Mucosa of descending colon (tissue), 3 donors: Measurements from ENCODE around the gene OSCP1. TPM values are rescaled to one million over a fixed set of nuclear protein-coding genes. Genes with fewer than 3 reads are reported as not detected.

Experiments used
- ATAC-seq: fragments of 200-7000 bp; cut with Tn5 transposase; one replicate; pipeline ENCODE4 v1.9.1; 2020; ENCODE audit warnings: mild to moderate bottlenecking, moderate library complexity
- DNase-seq, 3 donors: peaks; one replicate each; pipeline ENCODE4 v3.0.0-alpha.2; 2020
- H3K36me3 ChIP-seq: fragments of 200-600 bp; one replicate; pipeline ENCODE4 v1.8.0; 2021; ENCODE audit warnings: low read depth, mild to moderate bottlenecking
- H3K4me1 ChIP-seq: fragments of 200-600 bp; one replicate; pipeline ENCODE4 v1.8.0; 2021; ENCODE audit warnings: low read depth, mild to moderate bottlenecking
- H3K4me3 ChIP-seq: fragments of 200-600 bp; one replicate; pipeline ENCODE4 v1.8.0; 2021; ENCODE audit warnings: mild to moderate bottlenecking
- H3K9me3 ChIP-seq: fragments of 200-600 bp; one replicate; pipeline ENCODE4 v1.8.0; 2021; ENCODE audit warnings: mild to moderate bottlenecking
- intact Hi-C, 2 donors: fragments of 100-400 bp; cut with DNase I in 1 of 2; cut with micrococcal nuclease in 1 of 2; formaldehyde crosslinking; loops; one replicate each; pipeline versions ENCODE4 v1.11.0 to v1.11.1; 2022; cut with DNase I, micrococcal nuclease
- total RNA-seq, 3 donors: library from RNA; stranded (reverse); fragmentation: NEBNext Ultra II Directional in 2 of 3; extraction: Animal tissue kit (Norgen Biotek cat#: 25700) in 2 of 3; gene quantifications; one replicate each; pipeline versions ENCODE4 v1.2.1 to v1.2.4, GENCODE V29; 2021 to 2023
- TF ChIP-seq, protein P1 (sequence below): fragments of 200-600 bp; IDR thresholded peaks from one replicate; pipeline ENCODE4 v1.8.0; 2022; ENCODE audit warnings: antibody characterized with exemption, mild to moderate bottlenecking
- donor health status: DM: no; HTN: no; CAD: no; lungs with moderate emphysema.
- donor health status: DM: no; HTN: no; CAD: no.
- donor health status: DM: no; HTN: yes; CAD: no.

OSCP1 gene
- total RNA-seq, 3 donors from 2014 or later, result 2.5 to 8.4 (median 3.7) TPM

- DNase-seq, result no peak
- Histone ChIP-seq H3K9me3 (no peaks in the 10 kb centered on the region), H3K36me3 (no peaks in the 10 kb centered on the region), H3K4me3 (no peak overlapping the region), H3K4me1 (no peaks in the 10 kb centered on the region)
- TF ChIP-seq, protein P1, sequence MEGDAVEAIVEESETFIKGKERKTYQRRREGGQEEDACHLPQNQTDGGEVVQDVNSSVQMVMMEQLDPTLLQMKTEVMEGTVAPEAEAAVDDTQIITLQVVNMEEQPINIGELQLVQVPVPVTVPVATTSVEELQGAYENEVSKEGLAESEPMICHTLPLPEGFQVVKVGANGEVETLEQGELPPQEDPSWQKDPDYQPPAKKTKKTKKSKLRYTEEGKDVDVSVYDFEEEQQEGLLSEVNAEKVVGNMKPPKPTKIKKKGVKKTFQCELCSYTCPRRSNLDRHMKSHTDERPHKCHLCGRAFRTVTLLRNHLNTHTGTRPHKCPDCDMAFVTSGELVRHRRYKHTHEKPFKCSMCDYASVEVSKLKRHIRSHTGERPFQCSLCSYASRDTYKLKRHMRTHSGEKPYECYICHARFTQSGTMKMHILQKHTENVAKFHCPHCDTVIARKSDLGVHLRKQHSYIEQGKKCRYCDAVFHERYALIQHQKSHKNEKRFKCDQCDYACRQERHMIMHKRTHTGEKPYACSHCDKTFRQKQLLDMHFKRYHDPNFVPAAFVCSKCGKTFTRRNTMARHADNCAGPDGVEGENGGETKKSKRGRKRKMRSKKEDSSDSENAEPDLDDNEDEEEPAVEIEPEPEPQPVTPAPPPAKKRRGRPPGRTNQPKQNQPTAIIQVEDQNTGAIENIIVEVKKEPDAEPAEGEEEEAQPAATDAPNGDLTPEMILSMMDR, result no peak
- no peak for ATAC-seq
- intact Hi-C loops, result no loop called here
Observed at GRCh38 chr1:36475910-36476604, 25.8 kb upstream of the OSCP1 start.

DNA sequence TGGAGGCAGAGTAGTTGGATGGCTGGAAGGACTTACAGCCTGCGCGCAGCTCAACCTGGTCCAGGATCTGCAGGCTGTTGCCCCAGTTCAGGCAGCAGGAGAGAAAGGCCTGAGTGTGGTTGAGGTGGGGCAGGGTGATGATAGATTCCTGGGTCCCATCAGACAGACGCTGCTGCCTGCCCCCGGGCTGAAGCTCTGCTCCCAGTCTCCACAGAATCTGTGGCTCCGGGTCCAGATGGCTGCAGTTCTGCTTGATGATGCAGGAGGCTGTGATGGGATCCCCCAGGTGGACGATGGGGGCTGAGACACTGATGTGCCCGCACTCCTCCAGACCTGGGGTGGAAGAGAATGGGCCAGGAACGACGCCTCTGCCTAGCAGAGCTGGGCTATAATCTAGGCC is 25.1 kb upstream of the OSCP1 start:
- TF ChIP-seq, protein P1, result no peak
- no peaks in the 10 kb centered on the region for H3K36me3 ChIP-seq
- H3K9me3 ChIP-seq, result no peaks in the 10 kb centered on the region
- ATAC-seq (no peak), DNase-seq (no peak)
- no peak overlapping the region for H3K4me3 ChIP-seq
- no peaks in the 10 kb centered on the region for H3K4me1 ChIP-seq
- intact Hi-C loops, result no loop called here

GRCh38 chr1:36472656-36473055 is 22.4 kb upstream of the OSCP1 start:
- TF ChIP-seq, protein P1, result no peak
- ATAC-seq, result no peak
- Histone ChIP-seq H3K4me3 (no peak overlapping the region), H3K9me3 (no peaks in the 10 kb centered on the region), H3K4me1 (no peaks in the 10 kb centered on the region), H3K36me3 (no peaks in the 10 kb centered on the region)
- intact Hi-C loops, result no loop called here
- no peak for DNase-seq

DNA sequence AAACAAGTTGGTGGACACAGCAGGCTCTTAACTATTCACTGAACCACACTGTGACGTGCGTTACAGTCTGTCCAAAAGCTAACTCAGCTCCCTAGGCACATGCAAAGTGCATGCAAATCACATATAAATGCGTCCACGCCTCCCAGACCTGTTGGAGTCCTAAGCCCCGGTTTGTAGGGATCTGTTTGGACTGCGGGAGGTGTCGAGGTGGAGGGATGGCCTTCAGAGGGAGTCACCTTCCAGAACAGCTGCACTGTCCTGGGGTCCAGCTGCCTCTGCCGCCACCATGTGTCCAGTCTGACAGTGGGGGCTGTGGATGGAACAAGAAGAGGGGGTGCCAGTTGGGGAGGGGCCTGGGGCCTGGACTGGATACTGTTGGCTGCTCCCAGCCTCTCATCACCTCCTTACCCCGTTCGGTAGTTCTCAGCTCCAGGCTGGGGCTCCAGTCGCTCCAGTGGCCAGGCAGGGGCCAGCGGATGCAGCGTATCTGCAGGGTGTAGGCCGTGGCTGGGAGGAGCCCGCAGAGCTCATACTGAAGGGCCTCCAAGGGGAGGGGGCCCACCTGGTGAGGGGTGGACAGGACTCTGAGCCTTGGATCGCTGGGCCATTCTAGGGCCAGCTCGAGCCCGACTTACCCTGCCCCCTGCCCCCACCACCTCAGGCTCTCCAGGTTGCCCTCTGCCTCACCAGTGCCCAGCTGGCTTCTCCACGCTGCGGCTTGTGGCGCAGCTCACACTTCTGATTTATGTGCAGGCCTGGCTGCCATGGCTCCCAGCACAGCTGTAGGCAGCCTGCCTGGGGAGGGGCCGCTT is 21.8 kb upstream of the OSCP1 start:
- DNase-seq (no peak), ATAC-seq (no peak)
- Histone ChIP-seq H3K36me3 (no peaks in the 10 kb centered on the region), H3K9me3 (no peaks in the 10 kb centered on the region), H3K4me1 (no peaks in the 10 kb centered on the region), H3K4me3 (no peak overlapping the region)
- TF ChIP-seq, protein P1, result no peak
- intact Hi-C loops, result no loop called here

DNA sequence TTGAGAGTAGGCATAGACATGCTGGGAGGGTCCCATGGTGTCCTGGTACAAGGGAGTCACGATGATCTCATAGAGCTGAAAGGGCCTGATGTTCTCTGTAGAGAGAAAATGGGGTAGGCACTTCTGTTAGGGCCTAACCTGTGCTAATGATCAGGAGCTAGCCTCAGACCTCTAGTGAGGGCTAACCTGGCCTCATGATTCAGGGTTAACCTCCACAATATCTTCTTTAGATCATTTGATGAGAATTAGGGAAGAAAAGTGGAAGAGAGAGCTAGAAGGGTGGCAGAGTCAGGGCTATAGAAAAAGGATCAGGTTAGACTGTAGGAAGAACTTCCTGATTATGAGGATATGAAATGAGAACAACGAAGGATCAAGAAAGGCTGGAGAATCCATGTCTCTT is 18.9 kb upstream of the OSCP1 start:
- ATAC-seq (no peak), DNase-seq (no peak)
- intact Hi-C loops, result no loop called here
- Histone ChIP-seq H3K9me3 (no peaks in the 10 kb centered on the region), H3K4me1 (no peaks in the 10 kb centered on the region), H3K36me3 (no peaks in the 10 kb centered on the region), H3K4me3 (no peak overlapping the region)
- TF ChIP-seq, protein P1, result no peak
